WTC11 (cell line): ENCODE data around the gene ADAM33. TPM values are rescaled to one million over a fixed set of nuclear protein-coding genes. Genes with fewer than 3 reads are reported as not detected.

Experiments used
- ATAC-seq: fragments of 200-7000 bp; cut with Tn5 transposase; 2 replicates; pipeline ENCODE4 v1.10.0; 2021; ENCODE audit warnings: mild to moderate bottlenecking, moderate library complexity
- CTCF ChIA-PET: fragments of 300-600 bp; sonication (Branson Sonifier 250); formaldehyde crosslinking; loops from one replicate; lab custom pipeline; 2021; ENCODE audit warnings: antibody characterized with exemption; lab: Charles Lee
- POLR2A ChIA-PET: fragments of 350-600 bp; sonication (Branson Sonifier 250); formaldehyde crosslinking; loops from one replicate; lab custom pipeline; 2021; ENCODE audit warnings: antibody characterized with exemption; lab: Charles Lee
- DNase-seq: peaks from one replicate; pipeline ENCODE4 v3.0.0; 2021; ENCODE audit warnings: low spot score
- H3K27ac Mint-ChIP-seq: 2 replicates; pipeline ENCODE4 v1.8.0; 2021; ENCODE audit warnings: mixed read lengths
- H3K27me3 Mint-ChIP-seq: 2 replicates; pipeline ENCODE4 v1.8.0; 2021; ENCODE audit warnings: low read depth, mild to moderate bottlenecking, moderate library complexity, mixed read lengths
- H3K36me3 Mint-ChIP-seq: 2 replicates; pipeline ENCODE4 v1.8.0; 2021; ENCODE audit warnings: mixed read lengths
- H3K4me1 Mint-ChIP-seq: 2 replicates; pipeline ENCODE4 v1.8.0; 2022; ENCODE audit warnings: mixed read lengths
- H3K4me3 Mint-ChIP-seq: 2 replicates; pipeline ENCODE4 v1.8.0; 2021; ENCODE audit warnings: mild to moderate bottlenecking, moderate library complexity, mixed read lengths
- H3K9me3 Mint-ChIP-seq: 2 replicates; pipeline ENCODE4 v1.8.0; 2021; ENCODE audit warnings: mixed read lengths
- ATF1 ChIP-seq: sonication (generic); formaldehyde crosslinking; IDR thresholded peaks from 2 replicates; pipeline ENCODE4 v1.8.1; 2023; ENCODE audit warnings: mild to moderate bottlenecking, moderate library complexity, missing genetic modification reagents
- E2F5 ChIP-seq: sonication (generic); formaldehyde crosslinking; IDR thresholded peaks from 2 replicates; pipeline ENCODE4 v1.8.1; 2022; ENCODE audit warnings: mild to moderate bottlenecking, moderate library complexity, missing genetic modification reagents
- ESRRA ChIP-seq: sonication (generic); formaldehyde crosslinking; IDR thresholded peaks from 2 replicates; pipeline ENCODE4 v1.8.1; 2022; ENCODE audit warnings: mild to moderate bottlenecking, missing genetic modification reagents, borderline replicate concordance
- FOXJ3 ChIP-seq: sonication (generic); formaldehyde crosslinking; IDR thresholded peaks from 2 replicates; pipeline ENCODE4 v1.9.0; 2021; ENCODE audit warnings: missing genetic modification reagents, mild to moderate bottlenecking, borderline replicate concordance
- IRF2 ChIP-seq: sonication (generic); formaldehyde crosslinking; IDR thresholded peaks from 2 replicates; pipeline ENCODE4 v1.8.0; 2022; ENCODE audit warnings: low read depth, missing genetic modification reagents, borderline replicate concordance
- JAZF1 ChIP-seq: fragments of 250-450 bp; sonication (Bioruptor Pico); IDR thresholded peaks from 2 replicates; pipeline ENCODE4 v1.9.0; 2021; ENCODE audit warnings: moderate library complexity, mild to moderate bottlenecking, inconsistent platforms
- JUN ChIP-seq: sonication (generic); formaldehyde crosslinking; IDR thresholded peaks from 2 replicates; pipeline ENCODE4 v1.8.0; 2023; ENCODE audit warnings: mild to moderate bottlenecking, missing genetic modification reagents
- NFATC4 ChIP-seq: fragments of 250-450 bp; sonication (Bioruptor Pico); IDR thresholded peaks from 2 replicates; pipeline ENCODE4 v1.9.0; 2021; ENCODE audit warnings: mild to moderate bottlenecking
- NFE2L1 ChIP-seq: sonication (generic); formaldehyde crosslinking; IDR thresholded peaks from 2 replicates; pipeline ENCODE4 v1.8.1; 2023; ENCODE audit warnings: missing genetic modification reagents
- NFYB ChIP-seq: sonication (generic); formaldehyde crosslinking; conservative IDR thresholded peaks from 2 replicates; pipeline ENCODE4 v1.8.0; 2022; ENCODE audit warnings: low read depth, missing genetic modification reagents
- ZNF263 ChIP-seq: sonication (generic); formaldehyde crosslinking; IDR thresholded peaks from 2 replicates; pipeline ENCODE4 v1.8.1; 2022; ENCODE audit warnings: low read depth, mild to moderate bottlenecking, moderate library complexity, missing genetic modification reagents
- ZNF396 ChIP-seq: fragments of 250-450 bp; sonication (Bioruptor Pico); IDR thresholded peaks from 2 replicates; pipeline ENCODE4 v1.8.0; 2021; ENCODE audit warnings: mild to moderate bottlenecking, moderate library complexity, borderline replicate concordance
- ZNF671 ChIP-seq: fragments of 250-450 bp; sonication (Bioruptor Pico); IDR thresholded peaks from 2 replicates; pipeline ENCODE4 v1.8.0; 2021; ENCODE audit warnings: mild to moderate bottlenecking
- total RNA-seq: library from RNA; stranded (reverse); gene quantifications from 3 replicates; pipeline ENCODE4 v1.2.3, GENCODE V29; 2021
- TF ChIP-seq, protein P1 (sequence below): sonication (generic); formaldehyde crosslinking; IDR thresholded peaks from 2 replicates; pipeline ENCODE4 v1.8.1; 2022; ENCODE audit warnings: mild to moderate bottlenecking, missing genetic modification reagents, moderate library complexity, borderline replicate concordance
- TF ChIP-seq, protein P2 (sequence below): sonication (generic); formaldehyde crosslinking; IDR thresholded peaks from 2 replicates; pipeline ENCODE4 v1.8.1; 2023; ENCODE audit warnings: mild to moderate bottlenecking, missing genetic modification reagents
- TF ChIP-seq, protein P3 (sequence below): sonication (generic); formaldehyde crosslinking; IDR thresholded peaks from 2 replicates; pipeline ENCODE4 v1.8.0; 2022; ENCODE audit warnings: missing genetic modification reagents

The ADAM33 gene
- total RNA-seq, 1 experiment from 2014 or later = 5.3 TPM

DNA sequence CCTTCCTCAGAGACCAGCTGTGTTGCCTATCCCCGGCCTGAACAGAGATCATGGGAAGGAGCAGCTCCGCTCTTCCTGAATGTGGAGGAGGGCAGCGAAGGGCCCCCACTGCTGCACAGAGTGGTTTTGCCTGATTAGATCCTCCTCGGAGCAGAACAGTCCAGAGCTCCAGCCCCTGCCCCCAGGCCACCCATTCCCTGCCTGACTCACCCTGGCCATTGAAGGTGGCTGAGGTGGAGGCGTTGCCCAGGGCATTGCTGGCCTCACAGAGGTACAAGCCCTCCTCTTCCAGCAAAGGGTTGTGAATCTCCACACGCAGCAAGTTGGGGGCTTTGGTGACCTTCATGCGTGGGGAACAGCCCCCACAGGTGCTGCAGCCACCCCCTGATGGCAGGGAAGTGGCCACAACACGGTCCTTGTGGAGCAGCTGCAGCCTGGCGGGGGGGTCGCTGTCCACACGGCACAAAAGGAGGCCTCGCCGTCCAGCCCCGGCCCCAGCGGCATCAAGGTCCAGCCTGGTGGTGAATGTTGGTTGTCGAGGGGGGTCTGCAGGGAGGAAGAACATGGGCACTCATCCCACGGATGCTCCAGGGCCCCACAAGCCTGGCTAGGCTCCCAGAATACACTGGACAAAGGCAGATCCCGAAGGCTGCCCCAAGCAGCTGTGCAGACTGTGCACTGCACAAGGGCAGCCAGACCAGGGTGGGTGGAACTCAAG, 15.9 kb upstream of the ADAM33 start:
- H3K4me1 Mint-ChIP-seq = no peaks in the 10 kb centered on the region
- DNase-seq = no peak
- no peak for TF ChIP-seq NFYB (CRISPR knock-in tag)
- no peak for TF ChIP-seq IRF2 (CRISPR knock-in tag)
- no peak for TF ChIP-seq ZNF263 (CRISPR knock-in tag)
- TF ChIP-seq ESRRA (CRISPR knock-in tag) = no peak
- TF ChIP-seq, protein P1, sequence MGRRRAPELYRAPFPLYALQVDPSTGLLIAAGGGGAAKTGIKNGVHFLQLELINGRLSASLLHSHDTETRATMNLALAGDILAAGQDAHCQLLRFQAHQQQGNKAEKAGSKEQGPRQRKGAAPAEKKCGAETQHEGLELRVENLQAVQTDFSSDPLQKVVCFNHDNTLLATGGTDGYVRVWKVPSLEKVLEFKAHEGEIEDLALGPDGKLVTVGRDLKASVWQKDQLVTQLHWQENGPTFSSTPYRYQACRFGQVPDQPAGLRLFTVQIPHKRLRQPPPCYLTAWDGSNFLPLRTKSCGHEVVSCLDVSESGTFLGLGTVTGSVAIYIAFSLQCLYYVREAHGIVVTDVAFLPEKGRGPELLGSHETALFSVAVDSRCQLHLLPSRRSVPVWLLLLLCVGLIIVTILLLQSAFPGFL (CRISPR knock-in tag) = no peak
- TF ChIP-seq ZNF396 (CRISPR knock-in tag) = no peak
- TF ChIP-seq, protein P2, sequence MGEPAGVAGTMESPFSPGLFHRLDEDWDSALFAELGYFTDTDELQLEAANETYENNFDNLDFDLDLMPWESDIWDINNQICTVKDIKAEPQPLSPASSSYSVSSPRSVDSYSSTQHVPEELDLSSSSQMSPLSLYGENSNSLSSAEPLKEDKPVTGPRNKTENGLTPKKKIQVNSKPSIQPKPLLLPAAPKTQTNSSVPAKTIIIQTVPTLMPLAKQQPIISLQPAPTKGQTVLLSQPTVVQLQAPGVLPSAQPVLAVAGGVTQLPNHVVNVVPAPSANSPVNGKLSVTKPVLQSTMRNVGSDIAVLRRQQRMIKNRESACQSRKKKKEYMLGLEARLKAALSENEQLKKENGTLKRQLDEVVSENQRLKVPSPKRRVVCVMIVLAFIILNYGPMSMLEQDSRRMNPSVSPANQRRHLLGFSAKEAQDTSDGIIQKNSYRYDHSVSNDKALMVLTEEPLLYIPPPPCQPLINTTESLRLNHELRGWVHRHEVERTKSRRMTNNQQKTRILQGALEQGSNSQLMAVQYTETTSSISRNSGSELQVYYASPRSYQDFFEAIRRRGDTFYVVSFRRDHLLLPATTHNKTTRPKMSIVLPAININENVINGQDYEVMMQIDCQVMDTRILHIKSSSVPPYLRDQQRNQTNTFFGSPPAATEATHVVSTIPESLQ = no peak
- no peak for TF ChIP-seq E2F5 (CRISPR knock-in tag)
- TF ChIP-seq, all 79 proteins: peak for 0
- no peaks in the 10 kb centered on the region for H3K36me3 Mint-ChIP-seq
- H3K4me3 Mint-ChIP-seq = no peak overlapping the region
- no peak for ATAC-seq
- H3K9me3 Mint-ChIP-seq = no peaks in the 10 kb centered on the region
- ChIA-PET POLR2A (no interaction called here), CTCF (interaction anchor here (1.0 to 8.0 kb wide), 6 partner anchors 10 to 53 kb away, joined by 3 to 70 read pairs (median 28); no protein-coding TSS in a partner anchor)
- no peaks in the 10 kb centered on the region for H3K27me3 Mint-ChIP-seq
- no peak overlapping the region for H3K27ac Mint-ChIP-seq

GRCh38 chr20:3696745-3697587, 15.2 kb upstream of the ADAM33 start:
- H3K4me1 Mint-ChIP-seq = no peaks in the 10 kb centered on the region
- no peaks in the 10 kb centered on the region for H3K9me3 Mint-ChIP-seq
- ATAC-seq (no peak), DNase-seq (no peak)
- H3K36me3 Mint-ChIP-seq = no peaks in the 10 kb centered on the region
- ChIA-PET CTCF (interaction anchor here (0.6 to 8.0 kb wide), 32 partner anchors 8 to 134 kb away, joined by 3 to 70 read pairs (median 6); partner anchors contain the start of genes ADAM33, ADISSP, GFRA4 and HSPA12B), POLR2A (no interaction called here)
- no peaks in the 10 kb centered on the region for H3K27me3 Mint-ChIP-seq
- H3K27ac Mint-ChIP-seq = no peak overlapping the region
- TF ChIP-seq NFATC4 (CRISPR knock-in tag) (no peak), FOXJ3 (no peak), NFE2L1 (CRISPR knock-in tag) (no peak), ZNF671 (CRISPR knock-in tag) (no peak), ESRRA (CRISPR knock-in tag) (no peak), JUN (CRISPR knock-in tag) (no peak), ATF1 (no peak), JAZF1 (no peak)
- TF ChIP-seq, protein P2 = no peak
- TF ChIP-seq, protein P3, sequence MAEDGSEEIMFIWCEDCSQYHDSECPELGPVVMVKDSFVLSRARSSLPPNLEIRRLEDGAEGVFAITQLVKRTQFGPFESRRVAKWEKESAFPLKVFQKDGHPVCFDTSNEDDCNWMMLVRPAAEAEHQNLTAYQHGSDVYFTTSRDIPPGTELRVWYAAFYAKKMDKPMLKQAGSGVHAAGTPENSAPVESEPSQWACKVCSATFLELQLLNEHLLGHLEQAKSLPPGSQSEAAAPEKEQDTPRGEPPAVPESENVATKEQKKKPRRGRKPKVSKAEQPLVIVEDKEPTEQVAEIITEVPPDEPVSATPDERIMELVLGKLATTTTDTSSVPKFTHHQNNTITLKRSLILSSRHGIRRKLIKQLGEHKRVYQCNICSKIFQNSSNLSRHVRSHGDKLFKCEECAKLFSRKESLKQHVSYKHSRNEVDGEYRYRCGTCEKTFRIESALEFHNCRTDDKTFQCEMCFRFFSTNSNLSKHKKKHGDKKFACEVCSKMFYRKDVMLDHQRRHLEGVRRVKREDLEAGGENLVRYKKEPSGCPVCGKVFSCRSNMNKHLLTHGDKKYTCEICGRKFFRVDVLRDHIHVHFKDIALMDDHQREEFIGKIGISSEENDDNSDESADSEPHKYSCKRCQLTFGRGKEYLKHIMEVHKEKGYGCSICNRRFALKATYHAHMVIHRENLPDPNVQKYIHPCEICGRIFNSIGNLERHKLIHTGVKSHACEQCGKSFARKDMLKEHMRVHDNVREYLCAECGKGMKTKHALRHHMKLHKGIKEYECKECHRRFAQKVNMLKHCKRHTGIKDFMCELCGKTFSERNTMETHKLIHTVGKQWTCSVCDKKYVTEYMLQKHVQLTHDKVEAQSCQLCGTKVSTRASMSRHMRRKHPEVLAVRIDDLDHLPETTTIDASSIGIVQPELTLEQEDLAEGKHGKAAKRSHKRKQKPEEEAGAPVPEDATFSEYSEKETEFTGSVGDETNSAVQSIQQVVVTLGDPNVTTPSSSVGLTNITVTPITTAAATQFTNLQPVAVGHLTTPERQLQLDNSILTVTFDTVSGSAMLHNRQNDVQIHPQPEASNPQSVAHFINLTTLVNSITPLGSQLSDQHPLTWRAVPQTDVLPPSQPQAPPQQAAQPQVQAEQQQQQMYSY = no peak
- H3K4me3 Mint-ChIP-seq = no peak overlapping the region
